NCI-H1092 (cell line): ENCODE data around the gene LGALS1.
A peak's percentile ranks its signal among the peaks of the same experiment; 100 is the strongest.
"Not testable (repeated sequence)": the region's sequence is repeated elsewhere in the genome, so short reads cannot be mapped to it uniquely, and the experiment has no call there.

Experiments used
- DNase-seq: peaks from one replicate; lab custom pipeline; 2025; lab: John Stamatoyannopoulos, UW

LGALS1 gene

GRCh38 chr22:37690407-37690806 is 15.0 kb downstream of the LGALS1 start:
- no peak for DNase-seq

GRCh38 chr22:37690901-37691504 is 15.6 kb downstream of the LGALS1 start:
- DNase-seq = no peak

GRCh38 chr22:37692627-37693285 is 17.3 kb downstream of the LGALS1 start:
- DNase-seq = no peak

GRCh38 chr22:37694131-37694530 is 18.7 kb downstream of the LGALS1 start:
- not testable (repeated sequence) for DNase-seq

GRCh38 chr22:37696260-37696656 is 20.8 kb downstream of the LGALS1 start:
- DNase-seq = not testable (repeated sequence)

- DNase-seq = peak; percentile 98
Measured at GRCh38 chr22:37696657-37697537, 21.5 kb downstream of the LGALS1 start, which contains the start of gene TRIOBP. TRIOBP (plus strand) TSS chr22:37697048; CDS start chr22:37701366, 4,318 bp downstream.

GRCh38 chr22:37697538-37697835 is 22.1 kb downstream of the LGALS1 start:
- no peak for DNase-seq

- DNase-seq = no peak
Measured at GRCh38 chr22:37701141-37701786, 25.8 kb downstream of the LGALS1 start.

- DNase-seq = no peak
Measured at GRCh38 chr22:37703906-37704305, 28.5 kb downstream of the LGALS1 start.

GRCh38 chr22:37704645-37705044 is 29.2 kb downstream of the LGALS1 start:
- no peak for DNase-seq

GRCh38 chr22:37705205-37705604 is 29.8 kb downstream of the LGALS1 start:
- DNase-seq = no peak

- DNase-seq = no peak
Measured at GRCh38 chr22:37708580-37709444, 33.4 kb downstream of the LGALS1 start.

GRCh38 chr22:37709445-37709765 is 34.0 kb downstream of the LGALS1 start:
- DNase-seq = no peak

GRCh38 chr22:37710675-37711074 is 35.2 kb downstream of the LGALS1 start:
- no peak for DNase-seq

- DNase-seq = no peak
Measured at GRCh38 chr22:37711490-37711889, 36.1 kb downstream of the LGALS1 start.

GRCh38 chr22:37713761-37714160 is 38.3 kb downstream of the LGALS1 start:
- no peak for DNase-seq

GRCh38 chr22:37714634-37715033 is 39.2 kb downstream of the LGALS1 start:
- no peak for DNase-seq

- DNase-seq = no peak
Measured at GRCh38 chr22:37715760-37716159, 40.3 kb downstream of the LGALS1 start.

GRCh38 chr22:37716708-37717107 is 41.3 kb downstream of the LGALS1 start:
- no peak for DNase-seq

GRCh38 chr22:37717235-37717634 is 41.8 kb downstream of the LGALS1 start:
- not testable (repeated sequence) for DNase-seq

GRCh38 chr22:37717746-37718305 is 42.4 kb downstream of the LGALS1 start:
- DNase-seq = not testable (repeated sequence)
